A673 (cell line): ENCODE measurements around the gene SDF4.

Experiments
- EZH2 ChIP-seq: fragments of 200-600 bp; sonication (generic); IDR thresholded peaks from 2 replicates; pipeline ENCODE4 v1.6.1; 2017; ENCODE audit warnings: borderline replicate concordance, low read depth, mild to moderate bottlenecking, mixed read lengths, antibody characterized with exemption, low read length; ENCODE audit not compliant: poor library complexity, severe bottlenecking
- TF ChIP-seq, protein P1 (sequence below): fragments of 300-800, 200-600 bp; sonication (generic); conservative IDR thresholded peaks from 2 replicates; pipeline ENCODE4 v1.5.1; 2017; ENCODE audit warnings: low read depth, mild to moderate bottlenecking, antibody characterized with exemption, low read length, moderate library complexity, mixed read lengths

DNA sequence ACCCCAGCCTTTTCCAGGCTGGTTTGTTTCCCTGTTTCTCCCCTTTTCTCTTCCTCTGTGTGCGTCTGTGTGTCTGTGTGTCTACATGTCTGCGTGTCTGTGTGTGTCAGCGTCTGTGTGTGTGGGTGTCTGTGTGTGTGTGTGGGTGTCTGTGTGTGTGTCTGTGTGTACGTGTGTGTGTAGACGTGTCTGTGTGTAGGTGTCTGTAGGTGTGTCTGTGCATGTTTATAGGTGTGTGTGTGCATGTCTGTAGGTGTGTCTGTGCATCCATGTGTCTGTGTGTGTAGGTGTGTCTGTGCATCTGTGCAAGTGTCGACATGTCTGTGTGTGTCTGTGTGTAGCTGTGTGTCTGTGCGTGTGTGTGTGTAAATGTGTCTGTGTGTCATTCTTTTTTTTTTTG, 54.9 kb downstream of the SDF4 start:
- TF ChIP-seq, protein P1, sequence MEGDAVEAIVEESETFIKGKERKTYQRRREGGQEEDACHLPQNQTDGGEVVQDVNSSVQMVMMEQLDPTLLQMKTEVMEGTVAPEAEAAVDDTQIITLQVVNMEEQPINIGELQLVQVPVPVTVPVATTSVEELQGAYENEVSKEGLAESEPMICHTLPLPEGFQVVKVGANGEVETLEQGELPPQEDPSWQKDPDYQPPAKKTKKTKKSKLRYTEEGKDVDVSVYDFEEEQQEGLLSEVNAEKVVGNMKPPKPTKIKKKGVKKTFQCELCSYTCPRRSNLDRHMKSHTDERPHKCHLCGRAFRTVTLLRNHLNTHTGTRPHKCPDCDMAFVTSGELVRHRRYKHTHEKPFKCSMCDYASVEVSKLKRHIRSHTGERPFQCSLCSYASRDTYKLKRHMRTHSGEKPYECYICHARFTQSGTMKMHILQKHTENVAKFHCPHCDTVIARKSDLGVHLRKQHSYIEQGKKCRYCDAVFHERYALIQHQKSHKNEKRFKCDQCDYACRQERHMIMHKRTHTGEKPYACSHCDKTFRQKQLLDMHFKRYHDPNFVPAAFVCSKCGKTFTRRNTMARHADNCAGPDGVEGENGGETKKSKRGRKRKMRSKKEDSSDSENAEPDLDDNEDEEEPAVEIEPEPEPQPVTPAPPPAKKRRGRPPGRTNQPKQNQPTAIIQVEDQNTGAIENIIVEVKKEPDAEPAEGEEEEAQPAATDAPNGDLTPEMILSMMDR = no peak
- no peak for TF ChIP-seq EZH2
